PC-3 (cell line): ENCODE data around the gene ITM2C.

ENCODE experiments used
- CTCF ChIP-seq: fragments of 300-600 bp; sonication (generic); conservative IDR thresholded peaks from 2 replicates; pipeline ENCODE4 v1.5.1; 2017; ENCODE audit warnings: antibody characterized with exemption, low read depth, mild to moderate bottlenecking, low read length
- EZH2 ChIP-seq: fragments of 300-600 bp; sonication (generic); IDR thresholded peaks from one replicate; pipeline ENCODE4 v1.6.1; 2017; ENCODE audit warnings: antibody characterized with exemption, mild to moderate bottlenecking, low read length; ENCODE audit not compliant: unreplicated experiment

GRCh38 chr2:230864605-230865306 is at the start of gene ITM2C:
- peak; percentile 44; the same call in 1 of the 2 replicates for TF ChIP-seq CTCF
- TF ChIP-seq EZH2, result no peak
